ENCODE data around the gene P4HA3. TPM values are rescaled to one million over a fixed set of nuclear protein-coding genes. Genes with fewer than 3 reads are reported as not detected.

Gene P4HA3
- total RNA-seq, 1 experiment from 2014 or later, result 0.13 TPM

- ChIA-PET CTCF (no interaction called here), POLR2A (interaction anchor here (0.7 kb wide), 1 partner anchor 454 kb away, joined by 6 read pairs; no protein-coding TSS in a partner anchor)
- H3K4me1 Mint-ChIP-seq, result no peaks in the 10 kb centered on the region
- no peak overlapping the region for H3K4me3 Mint-ChIP-seq
- no peak for TF ChIP-seq SMAD4 (CRISPR knock-in tag; IDR thresholded peaks at IDR 0.05)
- TF ChIP-seq ZNF263 (CRISPR knock-in tag; IDR thresholded peaks at IDR 0.05; ENCODE audit: low read depth), result no peak
- no peak for TF ChIP-seq NR2C2 (CRISPR knock-in tag; IDR thresholded peaks at IDR 0.05)
- TF ChIP-seq, protein P1, sequence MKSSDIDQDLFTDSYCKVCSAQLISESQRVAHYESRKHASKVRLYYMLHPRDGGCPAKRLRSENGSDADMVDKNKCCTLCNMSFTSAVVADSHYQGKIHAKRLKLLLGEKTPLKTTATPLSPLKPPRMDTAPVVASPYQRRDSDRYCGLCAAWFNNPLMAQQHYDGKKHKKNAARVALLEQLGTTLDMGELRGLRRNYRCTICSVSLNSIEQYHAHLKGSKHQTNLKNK (CRISPR knock-in tag; IDR thresholded peaks at IDR 0.05), result no peak
- TF ChIP-seq IRF2 (CRISPR knock-in tag; IDR thresholded peaks at IDR 0.05; ENCODE audit: borderline replicate concordance, low read depth), result no peak
- TF ChIP-seq, protein P2, sequence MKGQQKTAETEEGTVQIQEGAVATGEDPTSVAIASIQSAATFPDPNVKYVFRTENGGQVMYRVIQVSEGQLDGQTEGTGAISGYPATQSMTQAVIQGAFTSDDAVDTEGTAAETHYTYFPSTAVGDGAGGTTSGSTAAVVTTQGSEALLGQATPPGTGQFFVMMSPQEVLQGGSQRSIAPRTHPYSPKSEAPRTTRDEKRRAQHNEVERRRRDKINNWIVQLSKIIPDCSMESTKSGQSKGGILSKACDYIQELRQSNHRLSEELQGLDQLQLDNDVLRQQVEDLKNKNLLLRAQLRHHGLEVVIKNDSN (CRISPR knock-in tag; IDR thresholded peaks at IDR 0.05), result no peak
- H3K27ac Mint-ChIP-seq, result no peak overlapping the region
- DNase-seq (ENCODE audit: low spot score) (no peak), ATAC-seq (no peak)
- peaks cover 9% of the 10 kb centered on the region for H3K9me3 Mint-ChIP-seq
- H3K27me3 Mint-ChIP-seq (ENCODE audit: low read depth), result peaks cover 19% of the 10 kb centered on the region
- peaks cover 2% of the 10 kb centered on the region; the same call in 1 of the 2 replicates for H3K36me3 Mint-ChIP-seq
Measured at GRCh38 chr11:74288911-74289310, 22.5 kb downstream of the P4HA3 start.

GRCh38 chr11:74288161-74288560, 23.3 kb downstream of the P4HA3 start:
- Mint-ChIP-seq H3K4me3 (no peak overlapping the region), H3K27ac (no peak overlapping the region), H3K36me3 (no peaks in the 10 kb centered on the region), H3K27me3 (ENCODE audit: low read depth) (peaks cover 13% of the 10 kb centered on the region), H3K9me3 (0 out of 2 replicates have a peak, but pooled peaks cover 4% of the 10 kb centered on the region), H3K4me1 (no peaks in the 10 kb centered on the region)
- ATAC-seq (no peak), DNase-seq (ENCODE audit: low spot score) (no peak)
- TF ChIP-seq USF2 (CRISPR knock-in tag; IDR thresholded peaks at IDR 0.05) (no peak), ZNF416 (CRISPR knock-in tag; IDR thresholded peaks at IDR 0.05) (no peak), E2F5 (CRISPR knock-in tag; IDR thresholded peaks at IDR 0.05) (no peak), NR3C1 (CRISPR knock-in tag; conservative IDR thresholded peaks at IDR 0.05; ENCODE audit: low read depth) (no peak), ZNF671 (CRISPR knock-in tag; IDR thresholded peaks at IDR 0.05) (no peak), RELA (CRISPR knock-in tag; IDR thresholded peaks at IDR 0.05; ENCODE audit: borderline replicate concordance) (no peak), EMX1 (CRISPR knock-in tag; IDR thresholded peaks at IDR 0.05) (no peak), ELF4 (CRISPR knock-in tag; IDR thresholded peaks at IDR 0.05; ENCODE audit: low read depth) (no peak), NFYB (CRISPR knock-in tag; conservative IDR thresholded peaks at IDR 0.05; ENCODE audit: low read depth) (no peak), SP1 (CRISPR knock-in tag; conservative IDR thresholded peaks at IDR 0.05) (no peak)
- TF ChIP-seq, protein P3, sequence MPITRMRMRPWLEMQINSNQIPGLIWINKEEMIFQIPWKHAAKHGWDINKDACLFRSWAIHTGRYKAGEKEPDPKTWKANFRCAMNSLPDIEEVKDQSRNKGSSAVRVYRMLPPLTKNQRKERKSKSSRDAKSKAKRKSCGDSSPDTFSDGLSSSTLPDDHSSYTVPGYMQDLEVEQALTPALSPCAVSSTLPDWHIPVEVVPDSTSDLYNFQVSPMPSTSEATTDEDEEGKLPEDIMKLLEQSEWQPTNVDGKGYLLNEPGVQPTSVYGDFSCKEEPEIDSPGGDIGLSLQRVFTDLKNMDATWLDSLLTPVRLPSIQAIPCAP (CRISPR knock-in tag; IDR thresholded peaks at IDR 0.05), result no peak
- CTCF ChIA-PET, result no interaction called here
- POLR2A ChIA-PET, result interaction anchor here (0.7 kb wide), 1 partner anchor 454 kb away, joined by 6 read pairs; no protein-coding TSS in a partner anchor

DNA sequence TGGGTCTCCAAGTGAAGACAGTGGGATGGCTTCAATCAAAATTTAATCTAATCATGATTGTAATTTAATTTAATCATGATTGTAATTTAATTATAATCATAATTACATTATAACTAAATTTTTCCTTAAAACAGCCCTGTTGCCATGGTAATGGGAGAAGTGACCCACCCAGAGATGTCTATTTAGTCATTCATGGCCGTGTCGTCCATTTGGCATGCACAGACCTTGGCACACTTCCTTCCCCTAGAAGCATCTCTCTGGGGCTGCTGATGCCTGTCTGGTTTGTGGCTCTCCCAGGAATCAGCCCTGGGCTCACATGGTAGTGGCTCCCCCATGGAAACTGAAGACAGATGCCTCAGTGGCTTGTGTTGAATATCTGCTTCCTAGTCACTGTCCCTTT, 27.0 kb downstream of the P4HA3 start:
- CTCF ChIA-PET, result interaction anchor here (0.6 kb wide), 1 partner anchor 1107 kb away, joined by 3 read pairs; no protein-coding TSS in a partner anchor
- Mint-ChIP-seq H3K4me1 (no peaks in the 10 kb centered on the region), H3K27me3 (ENCODE audit: low read depth) (no peaks in the 10 kb centered on the region), H3K9me3 (no peaks in the 10 kb centered on the region), H3K27ac (no peak overlapping the region), H3K4me3 (no peak overlapping the region), H3K36me3 (no peaks in the 10 kb centered on the region)
- ATAC-seq, result no peak
- POLR2A ChIA-PET, result no interaction called here
- DNase-seq (ENCODE audit: low spot score), result no peak
- TF ChIP-seq ZNF425 (CRISPR knock-in tag; conservative IDR thresholded peaks at IDR 0.05) (no peak), STAT6 (CRISPR knock-in tag; conservative IDR thresholded peaks at IDR 0.05; ENCODE audit: low read depth) (no peak), GTF2I (CRISPR knock-in tag; conservative IDR thresholded peaks at IDR 0.05) (no peak), MYBL2 (CRISPR knock-in tag; IDR thresholded peaks at IDR 0.05) (no peak)
- TF ChIP-seq, protein P4, sequence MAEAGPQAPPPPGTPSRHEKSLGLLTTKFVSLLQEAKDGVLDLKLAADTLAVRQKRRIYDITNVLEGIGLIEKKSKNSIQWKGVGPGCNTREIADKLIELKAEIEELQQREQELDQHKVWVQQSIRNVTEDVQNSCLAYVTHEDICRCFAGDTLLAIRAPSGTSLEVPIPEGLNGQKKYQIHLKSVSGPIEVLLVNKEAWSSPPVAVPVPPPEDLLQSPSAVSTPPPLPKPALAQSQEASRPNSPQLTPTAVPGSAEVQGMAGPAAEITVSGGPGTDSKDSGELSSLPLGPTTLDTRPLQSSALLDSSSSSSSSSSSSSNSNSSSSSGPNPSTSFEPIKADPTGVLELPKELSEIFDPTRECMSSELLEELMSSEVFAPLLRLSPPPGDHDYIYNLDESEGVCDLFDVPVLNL (CRISPR knock-in tag; IDR thresholded peaks at IDR 0.05; ENCODE audit: borderline replicate concordance, low read depth), result no peak
